ENCODE measurements around the gene SIX4.

Gene SIX4

DNA sequence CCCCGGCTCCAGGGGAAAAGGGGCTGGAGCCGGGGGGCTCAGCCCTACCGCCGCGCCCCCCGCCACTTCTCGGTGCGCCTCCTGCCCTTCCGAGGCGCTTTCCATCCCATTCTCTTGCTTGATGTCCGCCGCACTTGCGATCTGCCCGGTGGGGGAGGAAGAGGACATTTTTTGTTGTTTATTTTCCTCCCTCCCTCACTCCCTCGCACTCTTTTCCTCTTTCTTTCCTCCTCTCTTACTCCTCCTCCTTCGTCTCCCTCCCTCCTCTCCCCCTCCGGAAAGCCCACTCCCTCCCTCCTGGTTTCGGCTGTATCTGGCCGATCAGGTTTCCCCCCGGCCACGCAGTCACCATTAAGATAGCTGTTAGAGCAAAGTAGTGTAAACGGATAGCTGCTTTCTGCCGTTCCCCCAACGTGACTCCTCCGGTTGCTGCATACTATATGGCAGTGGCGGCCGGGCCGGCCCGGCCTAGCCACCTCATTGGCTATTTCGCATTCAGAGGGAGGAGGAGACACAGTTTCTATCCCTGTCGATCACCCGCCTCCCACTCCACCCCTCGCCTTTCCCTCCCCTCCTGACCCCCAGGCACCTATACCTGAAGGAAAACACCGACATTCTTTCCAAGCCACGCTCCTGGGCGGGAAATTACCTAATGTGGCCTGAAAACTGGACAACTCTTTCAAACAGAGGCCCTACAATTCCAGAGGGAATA is at the start of gene SIX4:
Gene SIX4, minus strand, starts transcription at position 445 of the 712 bp plus-strand sequence. Its CDS starts 277 bp downstream, at position 168.
- peaks cover 15% of the 10 kb centered on the region for H3K4me1 Mint-ChIP-seq
- H3K36me3 Mint-ChIP-seq: no peaks in the 10 kb centered on the region
- H3K27ac Mint-ChIP-seq: peak within 1 kb of the TSS; percentile 42
- H3K27me3 Mint-ChIP-seq: peaks cover 80% of the 10 kb centered on the region
- peak; percentile 70 for ATAC-seq
- no peaks in the 10 kb centered on the region for H3K9me3 Mint-ChIP-seq
- peak within 1 kb of the TSS; percentile 83 for H3K4me3 Mint-ChIP-seq

- no peak overlapping the region for H3K27ac Mint-ChIP-seq
- ATAC-seq: no peak
- H3K4me3 Mint-ChIP-seq: no peak overlapping the region
- peaks cover 9% of the 10 kb centered on the region for H3K4me1 Mint-ChIP-seq
- no peaks in the 10 kb centered on the region for H3K27me3 Mint-ChIP-seq
- H3K36me3 Mint-ChIP-seq: no peaks in the 10 kb centered on the region
- no peaks in the 10 kb centered on the region for H3K9me3 Mint-ChIP-seq
Observed at GRCh38 chr14:60773558-60773957, 49.4 kb upstream of the SIX4 start.

DNA sequence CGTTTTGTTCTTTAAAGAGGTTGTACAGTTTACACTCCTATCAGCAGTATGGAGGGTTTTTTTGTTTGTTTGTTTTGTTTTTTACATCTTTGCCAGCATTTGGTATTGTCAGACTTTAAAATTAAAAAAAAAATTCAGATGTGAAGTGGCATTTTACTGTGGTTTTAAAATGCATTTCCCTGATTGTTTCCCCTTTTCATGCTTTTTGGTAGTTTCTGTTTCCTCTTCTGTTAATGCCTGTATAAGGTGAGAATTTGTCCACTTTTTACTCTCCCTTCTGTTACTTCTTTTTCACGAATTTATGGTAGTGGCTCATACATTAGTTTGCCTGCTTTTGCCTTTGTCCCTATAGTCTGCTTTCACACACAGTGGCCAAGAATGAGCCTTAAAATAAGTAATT is 47.0 kb upstream of the SIX4 start:
- peaks cover 15% of the 10 kb centered on the region for H3K4me1 Mint-ChIP-seq
- no peak overlapping the region for H3K27ac Mint-ChIP-seq
- no peaks in the 10 kb centered on the region for H3K9me3 Mint-ChIP-seq
- no peak overlapping the region for H3K4me3 Mint-ChIP-seq
- no peaks in the 10 kb centered on the region for H3K27me3 Mint-ChIP-seq
- ATAC-seq: no peak
- no peaks in the 10 kb centered on the region for H3K36me3 Mint-ChIP-seq

DNA sequence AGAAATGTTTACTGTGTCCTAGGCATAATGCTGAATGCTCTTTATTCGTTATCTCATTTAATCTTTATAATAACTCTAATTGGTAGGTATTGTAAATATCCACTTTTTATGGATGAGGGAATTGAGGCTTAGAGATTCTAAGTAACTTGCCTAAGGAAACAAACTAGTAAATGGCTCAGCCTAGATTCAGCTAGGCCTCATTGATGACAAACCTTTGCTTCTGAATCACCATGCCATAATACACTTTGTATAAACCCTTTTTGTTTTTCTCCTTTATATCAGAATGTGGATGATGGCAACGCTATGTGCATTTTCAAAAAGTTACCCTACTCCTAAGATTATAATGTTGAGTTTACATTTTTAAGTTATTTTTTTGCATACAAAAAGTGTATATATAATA is 44.5 kb upstream of the SIX4 start:
- Mint-ChIP-seq H3K36me3 (peaks cover 10% of the 10 kb centered on the region), H3K9me3 (no peaks in the 10 kb centered on the region), H3K4me3 (no peak overlapping the region), H3K27me3 (no peaks in the 10 kb centered on the region), H3K4me1 (peaks cover 22% of the 10 kb centered on the region), H3K27ac (no peak overlapping the region)
- ATAC-seq: no peak

DNA sequence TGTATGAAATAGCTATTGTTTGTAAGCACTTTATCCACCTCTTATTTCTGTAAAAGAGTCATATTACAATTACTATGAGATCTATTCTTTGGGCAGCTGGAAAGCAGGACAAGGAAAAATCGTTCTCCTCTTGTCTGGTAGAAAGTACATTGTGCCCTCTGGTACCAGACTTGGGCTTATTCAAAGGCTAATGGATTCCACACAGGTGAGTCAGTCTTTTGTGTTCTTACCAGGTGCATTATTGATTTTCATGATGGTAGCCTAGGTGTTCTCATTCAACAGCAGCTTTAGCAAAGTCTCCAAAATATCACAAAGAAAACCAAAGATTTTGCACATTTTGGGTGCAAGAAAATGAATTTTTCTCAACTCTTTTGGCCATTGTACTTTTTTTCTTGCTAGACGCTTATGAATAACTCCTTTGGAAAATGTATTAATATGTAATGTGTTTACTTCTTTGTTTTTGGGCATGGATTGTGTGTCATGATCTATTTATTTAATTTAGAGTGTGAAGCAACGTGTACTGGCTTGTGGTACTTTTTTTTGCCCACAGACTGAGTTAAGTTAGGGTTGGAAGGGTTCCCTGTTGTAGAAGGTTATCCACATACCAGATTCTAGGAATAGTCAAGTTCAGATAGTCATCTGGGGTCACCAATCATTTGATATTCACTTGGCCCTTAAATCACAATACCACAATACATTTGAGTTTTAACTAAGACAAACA is 36.7 kb upstream of the SIX4 start:
- peaks cover 46% of the 10 kb centered on the region for H3K4me1 Mint-ChIP-seq
- no peak overlapping the region for H3K4me3 Mint-ChIP-seq
- H3K27me3 Mint-ChIP-seq: no peaks in the 10 kb centered on the region
- no peak for ATAC-seq
- no peaks in the 10 kb centered on the region for H3K9me3 Mint-ChIP-seq
- H3K36me3 Mint-ChIP-seq: peaks cover 14% of the 10 kb centered on the region
- no peak overlapping the region for H3K27ac Mint-ChIP-seq

- Mint-ChIP-seq H3K9me3 (no peaks in the 10 kb centered on the region), H3K27me3 (no peaks in the 10 kb centered on the region), H3K27ac (no peak overlapping the region), H3K36me3 (peaks cover 14% of the 10 kb centered on the region), H3K4me1 (peaks cover 46% of the 10 kb centered on the region), H3K4me3 (no peak overlapping the region)
- no peak for ATAC-seq
Observed at GRCh38 chr14:60760209-60760608, 36.1 kb upstream of the SIX4 start.

DNA sequence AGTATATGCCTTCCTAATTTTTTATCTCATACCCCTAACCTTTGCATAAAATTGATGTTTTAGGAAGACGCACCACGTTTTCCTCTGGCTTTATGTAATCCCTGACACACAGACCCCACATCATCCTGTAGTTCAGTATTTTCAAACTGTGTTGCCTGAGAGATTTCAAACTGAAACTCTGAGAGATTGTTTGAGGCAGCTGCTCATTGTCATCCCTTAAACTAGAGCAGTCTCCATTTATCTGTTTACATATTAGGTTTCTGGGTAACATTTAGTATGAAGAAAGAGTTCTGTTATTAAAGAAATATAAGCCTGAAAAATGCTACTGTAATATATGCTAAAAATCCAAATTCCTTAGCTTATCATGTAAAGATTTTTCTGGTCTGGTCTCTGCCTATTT is 34.7 kb upstream of the SIX4 start:
- no peaks in the 10 kb centered on the region for H3K27me3 Mint-ChIP-seq
- H3K4me3 Mint-ChIP-seq: peak overlapping the region; percentile 34
- H3K4me1 Mint-ChIP-seq: peaks cover 49% of the 10 kb centered on the region
- peaks cover 5% of the 10 kb centered on the region for H3K36me3 Mint-ChIP-seq
- H3K27ac Mint-ChIP-seq: peak overlapping the region; percentile 49
- no peaks in the 10 kb centered on the region for H3K9me3 Mint-ChIP-seq
- no peak for ATAC-seq

- no peak overlapping the region for H3K4me3 Mint-ChIP-seq
- no peak overlapping the region for H3K27ac Mint-ChIP-seq
- H3K4me1 Mint-ChIP-seq: peaks cover 61% of the 10 kb centered on the region
Observed at GRCh38 chr14:60757567-60758002, 33.4 kb upstream of the SIX4 start.

GRCh38 chr14:60756847-60757246 is 32.7 kb upstream of the SIX4 start:
- Mint-ChIP-seq H3K27ac (no peak overlapping the region), H3K27me3 (no peaks in the 10 kb centered on the region), H3K4me1 (peaks cover 56% of the 10 kb centered on the region)

More at GRCh38 chr14:60757567-60758002, 33.4 kb upstream of the SIX4 start:
- Mint-ChIP-seq H3K36me3 (peaks cover 5% of the 10 kb centered on the region), H3K27me3 (no peaks in the 10 kb centered on the region), H3K9me3 (no peaks in the 10 kb centered on the region)
- no peak for ATAC-seq

GRCh38 chr14:60753264-60754119 is 29.3 kb upstream of the SIX4 start:
- Mint-ChIP-seq H3K27me3 (no peaks in the 10 kb centered on the region), H3K9me3 (no peaks in the 10 kb centered on the region), H3K36me3 (peaks cover 5% of the 10 kb centered on the region), H3K4me3 (peak overlapping the region; percentile 56), H3K27ac (peak overlapping the region; percentile 91), H3K4me1 (peaks cover 52% of the 10 kb centered on the region)
- peak; percentile 99 for ATAC-seq

More at GRCh38 chr14:60756847-60757246, 32.7 kb upstream of the SIX4 start:
- Mint-ChIP-seq H3K36me3 (peaks cover 5% of the 10 kb centered on the region), H3K4me3 (no peak overlapping the region), H3K9me3 (no peaks in the 10 kb centered on the region)
- no peak for ATAC-seq

- Mint-ChIP-seq H3K27ac (no peak overlapping the region), H3K9me3 (peaks cover 4% of the 10 kb centered on the region)
Observed at GRCh38 chr14:60744566-60744965, 20.4 kb upstream of the SIX4 start.

GRCh38 chr14:60738843-60739508 is 14.8 kb upstream of the SIX4 start:
- H3K4me3 Mint-ChIP-seq: no peak overlapping the region
- H3K27ac Mint-ChIP-seq: no peak overlapping the region
- peaks cover 4% of the 10 kb centered on the region for H3K9me3 Mint-ChIP-seq
- peaks cover 18% of the 10 kb centered on the region for H3K36me3 Mint-ChIP-seq
- peaks cover 49% of the 10 kb centered on the region for H3K4me1 Mint-ChIP-seq
- ATAC-seq: no peak
- H3K27me3 Mint-ChIP-seq: no peaks in the 10 kb centered on the region

More at GRCh38 chr14:60744566-60744965, 20.4 kb upstream of the SIX4 start:
- no peak overlapping the region for H3K4me3 Mint-ChIP-seq
- peaks cover 32% of the 10 kb centered on the region for H3K36me3 Mint-ChIP-seq
- peaks cover 35% of the 10 kb centered on the region for H3K4me1 Mint-ChIP-seq
- no peak for ATAC-seq
- H3K27me3 Mint-ChIP-seq: no peaks in the 10 kb centered on the region

- Mint-ChIP-seq H3K27me3 (no peaks in the 10 kb centered on the region), H3K4me3 (no peak overlapping the region), H3K36me3 (no peaks in the 10 kb centered on the region), H3K27ac (no peak overlapping the region), H3K4me1 (peaks cover 39% of the 10 kb centered on the region), H3K9me3 (no peaks in the 10 kb centered on the region)
- no peak for ATAC-seq
Observed at GRCh38 chr14:60736494-60736893, 12.3 kb upstream of the SIX4 start.

- Mint-ChIP-seq H3K4me1 (peaks cover 38% of the 10 kb centered on the region), H3K27me3 (no peaks in the 10 kb centered on the region), H3K9me3 (peaks cover 3% of the 10 kb centered on the region), H3K27ac (peak overlapping the region; percentile 96), H3K4me3 (peak overlapping the region; percentile 94), H3K36me3 (no peaks in the 10 kb centered on the region)
- ATAC-seq: no peak
Observed at GRCh38 chr14:60735416-60735815, 11.3 kb upstream of the SIX4 start.

Data from stimulated activated memory B cell treated with anti-CD40 and anti-IgM and Interleukin-4, amounts not matched to agents 10 μg/mL and 1 μg/mL and 100 μg/mL, for 72 hours (primary cell).